GM23338 (cell line): ENCODE results near the gene CTNNA3. TPM values are rescaled to one million over a fixed set of nuclear protein-coding genes. Genes with fewer than 3 reads are reported as not detected.

ENCODE experiments used
- ATAC-seq: fragments of 200-7000 bp; cut with Tn5 transposase; 3 replicates; pipeline ENCODE4 v1.9.1; 2020
- DNase-seq: peaks from one replicate; pipeline ENCODE4 v3.0.0-alpha.2; 2015; ENCODE audit warnings: low spot score
- H2AFZ ChIP-seq: fragments of 200-600 bp; sonication (generic); 2 replicates; pipeline ENCODE4 v1.8.0; 2016; ENCODE audit warnings: antibody characterized with exemption, mild to moderate bottlenecking, moderate library complexity
- H3F3A ChIP-seq: fragments of 200-600 bp; sonication (generic); replicated peaks from 2 replicates; pipeline ENCODE4 v1.8.0; 2017; ENCODE audit warnings: antibody characterized with exemption, mixed run types, low read depth
- H3K27ac ChIP-seq: fragments of 200-600 bp; sonication (generic); 2 replicates; pipeline ENCODE4 v1.6.1; 2016; ENCODE audit warnings: low read depth
- H3K27me3 ChIP-seq: fragments of 200-600 bp; sonication (generic); 2 replicates; pipeline ENCODE4 v1.8.0; 2016; ENCODE audit warnings: mild to moderate bottlenecking, mixed run types, moderate library complexity; ENCODE audit not compliant: insufficient read depth
- H3K36me3 ChIP-seq: fragments of 200-600 bp; sonication (generic); 2 replicates; pipeline ENCODE4 v1.8.0; 2016; ENCODE audit warnings: mild to moderate bottlenecking; ENCODE audit not compliant: insufficient read depth
- H3K4me1 ChIP-seq: fragments of 200-600 bp; sonication (generic); 2 replicates; pipeline ENCODE4 v1.8.0; 2016; ENCODE audit warnings: mild to moderate bottlenecking, moderate library complexity; ENCODE audit not compliant: insufficient read depth
- H3K4me2 ChIP-seq: fragments of 200-600 bp; sonication (generic); 2 replicates; pipeline ENCODE4 v1.7.1; 2017; ENCODE audit warnings: mixed run types
- H3K4me3 ChIP-seq: fragments of 200-600 bp; sonication (generic); 2 replicates; pipeline ENCODE4 v1.6.1; 2016; ENCODE audit warnings: mixed run types
- H3K79me2 ChIP-seq: fragments of 200-600 bp; sonication (generic); replicated peaks from 2 replicates; pipeline ENCODE4 v1.8.0; 2017; ENCODE audit warnings: mild to moderate bottlenecking; ENCODE audit not compliant: insufficient read depth
- H3K9me2 ChIP-seq: fragments of 200-600 bp; sonication (generic); 2 replicates; pipeline ENCODE4 v1.8.0; 2017; ENCODE audit not compliant: insufficient read depth
- H4K20me1 ChIP-seq: fragments of 200-600 bp; sonication (generic); replicated peaks from 2 replicates; pipeline ENCODE4 v1.8.0; 2017; ENCODE audit warnings: mild to moderate bottlenecking; ENCODE audit not compliant: insufficient read depth
- H3K27ac Mint-ChIP-seq: 2 replicates; pipeline ENCODE4 v1.8.0; 2020; ENCODE audit warnings: inconsistent platforms, mild to moderate bottlenecking, moderate library complexity, mixed read lengths
- H3K27me3 Mint-ChIP-seq: 3 replicates; pipeline ENCODE4 v1.8.0; 2022; ENCODE audit warnings: low read depth, mild to moderate bottlenecking, moderate library complexity, mixed read lengths, inconsistent platforms; ENCODE audit not compliant: insufficient read depth, poor library complexity
- H3K36me3 Mint-ChIP-seq: 3 replicates; pipeline ENCODE4 v1.8.0; 2021; ENCODE audit warnings: low read depth, mild to moderate bottlenecking, inconsistent platforms, moderate library complexity, mixed read lengths
- H3K4me1 Mint-ChIP-seq: 3 replicates; pipeline ENCODE4 v1.8.0; 2020; ENCODE audit warnings: mild to moderate bottlenecking, inconsistent platforms, mixed read lengths
- H3K4me3 Mint-ChIP-seq: 3 replicates; pipeline ENCODE4 v1.8.0; 2021; ENCODE audit warnings: moderate library complexity, mild to moderate bottlenecking, inconsistent platforms, mixed read lengths
- H3K9me3 Mint-ChIP-seq: 3 replicates; pipeline ENCODE4 v1.8.0; 2020; ENCODE audit warnings: moderate library complexity, mild to moderate bottlenecking, inconsistent platforms, mixed read lengths
- CREB1 ChIP-seq: fragments of 250-450 bp; sonication (Bioruptor Pico); IDR thresholded peaks from 2 replicates; pipeline ENCODE4 v1.5.0; 2020; ENCODE audit warnings: low read depth, mild to moderate bottlenecking, moderate library complexity
- CTCF ChIP-seq, 2 experiments: fragments of 200-600 bp in 1 of 2; sonication (generic) in 1 of 2; conservative IDR thresholded peaks; 2 replicates each; pipeline versions ENCODE4 v1.5.1 to v1.6.1; 2016 to 2017; ENCODE audit warnings: antibody characterized with exemption in 2 of 2, low read depth in 2 of 2, mild to moderate bottlenecking in 2 of 2, moderate library complexity in 1 of 2
- EZH2 ChIP-seq: fragments of 200-600 bp; sonication (generic); IDR thresholded peaks from one replicate; pipeline ENCODE4 v1.8.0; 2017; ENCODE audit warnings: antibody characterized with exemption, mild to moderate bottlenecking, low read depth; ENCODE audit not compliant: unreplicated experiment
- EZH2phosphoT487 ChIP-seq: fragments of 200-600 bp; sonication (generic); IDR thresholded peaks from one replicate; pipeline ENCODE4 v1.8.1; 2018; ENCODE audit warnings: antibody characterized with exemption; ENCODE audit not compliant: unreplicated experiment
- JUNB ChIP-seq: IDR thresholded peaks from one replicate; pipeline ENCODE4 v1.6.1; 2016; ENCODE audit warnings: antibody characterized with exemption; ENCODE audit not compliant: unreplicated experiment
- NANOG ChIP-seq: IDR thresholded peaks from 2 replicates; pipeline ENCODE4 v1.6.1; 2016; ENCODE audit warnings: antibody characterized with exemption, borderline replicate concordance
- POLR2AphosphoS5 ChIP-seq: IDR thresholded peaks from 2 replicates; pipeline ENCODE4 v1.6.1; 2016; ENCODE audit warnings: antibody characterized with exemption, low read depth
- STAT1 ChIP-seq: IDR thresholded peaks from one replicate; pipeline ENCODE4 v1.6.1; 2016; ENCODE audit warnings: antibody characterized with exemption; ENCODE audit not compliant: unreplicated experiment
- ZNF114 ChIP-seq: fragments of 250-450 bp; sonication (Bioruptor Pico); IDR thresholded peaks from 2 replicates; pipeline ENCODE4 v1.5.0; 2020; ENCODE audit warnings: mild to moderate bottlenecking, moderate library complexity
- ZNF331 ChIP-seq: fragments of 250-450 bp; sonication (Bioruptor Pico); IDR thresholded peaks from 2 replicates; pipeline ENCODE4 v1.5.0; 2020; ENCODE audit warnings: low read depth, mild to moderate bottlenecking, moderate library complexity
- ZNF462 ChIP-seq: fragments of 250-450 bp; sonication (Bioruptor Pico); IDR thresholded peaks from 2 replicates; pipeline ENCODE4 v1.5.0; 2020; ENCODE audit warnings: mild to moderate bottlenecking, moderate library complexity
- polyA plus RNA-seq: library from polyadenylated mRNA; unstranded; fragments of >200 nt; fragmentation: Nextera tagmentation; extraction: Ambion mirVana; gene quantifications from 2 replicates; pipeline ENCODE4 v1.2.1, GENCODE V29; 2016
- total RNA-seq: library from RNA; depleted of rRNA; stranded (reverse); fragments of >200 nt; shearing (Covaris generic); gene quantifications from 2 replicates; pipeline ENCODE4 v1.2.3, GENCODE V29; 2014
- TF ChIP-seq, protein P1 (sequence below): IDR thresholded peaks from one replicate; pipeline ENCODE4 v1.6.1; 2018; ENCODE audit warnings: antibody characterized with exemption; ENCODE audit not compliant: unreplicated experiment
- TF ChIP-seq, protein P2 (sequence below): IDR thresholded peaks from 2 replicates; pipeline ENCODE4 v1.6.1; 2016; ENCODE audit warnings: antibody characterized with exemption

The CTNNA3 gene
- total and polyA plus RNA-seq, 2 experiments from 2014 or later: 0.71 to 3.3 TPM

DNA sequence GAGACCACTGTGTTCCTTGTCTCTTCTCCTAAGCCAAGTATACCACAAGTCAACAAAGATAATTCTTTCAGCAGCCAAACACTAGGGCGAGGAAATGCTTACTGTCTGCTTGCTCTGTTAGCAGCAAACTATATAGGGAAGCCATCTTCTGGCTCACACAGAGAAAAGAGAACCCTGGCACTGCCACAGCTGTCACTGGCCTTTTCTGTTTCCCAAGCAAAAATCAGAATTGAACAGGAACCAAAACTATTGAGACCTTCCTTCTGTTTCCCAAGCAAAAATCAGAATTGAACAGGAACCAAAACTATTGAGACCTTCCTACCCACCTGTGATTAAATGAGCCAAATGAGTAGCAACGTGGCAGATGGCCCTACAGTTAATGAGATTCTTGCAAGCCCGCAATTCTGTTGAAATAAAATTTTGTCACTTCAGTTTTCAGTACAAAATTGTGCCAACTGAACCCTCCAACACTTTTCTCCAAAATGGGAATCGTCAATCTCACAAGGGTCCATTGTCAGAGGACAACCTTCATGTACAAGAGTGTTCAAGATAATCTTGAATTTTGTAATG, 715.7 kb downstream of the CTNNA3 start:
- H3K4me3 ChIP-seq: no peak overlapping the region
- no peak overlapping the region for H2AFZ ChIP-seq
- no peaks in the 10 kb centered on the region for H3K27me3 ChIP-seq
- Mint-ChIP-seq H3K27me3 (no peaks in the 10 kb centered on the region), H3K9me3 (no peaks in the 10 kb centered on the region), H3K27ac (no peak overlapping the region), H3K4me3 (no peak overlapping the region), H3K36me3 (no peaks in the 10 kb centered on the region), H3K4me1 (no peaks in the 10 kb centered on the region)
- ATAC-seq (no peak), DNase-seq (no peak)
- H3F3A ChIP-seq: no peaks in the 10 kb centered on the region
- no peaks in the 10 kb centered on the region for H3K9me2 ChIP-seq
- H3K4me2 ChIP-seq: no peak overlapping the region
- TF ChIP-seq EZH2phosphoT487 (no peak), NANOG (no peak), ZNF462 (no peak), CTCF (conservative IDR thresholded peaks at IDR 0.05; ENCODE audit: low read depth in 2 of 2) (no peak), CREB1 (CRISPR knock-in tag) (no peak), ZNF331 (CRISPR knock-in tag) (no peak), JUNB (no peak), STAT1 (no peak), ZNF114 (no peak), EZH2 (no peak), POLR2AphosphoS5 (no peak)
- TF ChIP-seq, protein P1, sequence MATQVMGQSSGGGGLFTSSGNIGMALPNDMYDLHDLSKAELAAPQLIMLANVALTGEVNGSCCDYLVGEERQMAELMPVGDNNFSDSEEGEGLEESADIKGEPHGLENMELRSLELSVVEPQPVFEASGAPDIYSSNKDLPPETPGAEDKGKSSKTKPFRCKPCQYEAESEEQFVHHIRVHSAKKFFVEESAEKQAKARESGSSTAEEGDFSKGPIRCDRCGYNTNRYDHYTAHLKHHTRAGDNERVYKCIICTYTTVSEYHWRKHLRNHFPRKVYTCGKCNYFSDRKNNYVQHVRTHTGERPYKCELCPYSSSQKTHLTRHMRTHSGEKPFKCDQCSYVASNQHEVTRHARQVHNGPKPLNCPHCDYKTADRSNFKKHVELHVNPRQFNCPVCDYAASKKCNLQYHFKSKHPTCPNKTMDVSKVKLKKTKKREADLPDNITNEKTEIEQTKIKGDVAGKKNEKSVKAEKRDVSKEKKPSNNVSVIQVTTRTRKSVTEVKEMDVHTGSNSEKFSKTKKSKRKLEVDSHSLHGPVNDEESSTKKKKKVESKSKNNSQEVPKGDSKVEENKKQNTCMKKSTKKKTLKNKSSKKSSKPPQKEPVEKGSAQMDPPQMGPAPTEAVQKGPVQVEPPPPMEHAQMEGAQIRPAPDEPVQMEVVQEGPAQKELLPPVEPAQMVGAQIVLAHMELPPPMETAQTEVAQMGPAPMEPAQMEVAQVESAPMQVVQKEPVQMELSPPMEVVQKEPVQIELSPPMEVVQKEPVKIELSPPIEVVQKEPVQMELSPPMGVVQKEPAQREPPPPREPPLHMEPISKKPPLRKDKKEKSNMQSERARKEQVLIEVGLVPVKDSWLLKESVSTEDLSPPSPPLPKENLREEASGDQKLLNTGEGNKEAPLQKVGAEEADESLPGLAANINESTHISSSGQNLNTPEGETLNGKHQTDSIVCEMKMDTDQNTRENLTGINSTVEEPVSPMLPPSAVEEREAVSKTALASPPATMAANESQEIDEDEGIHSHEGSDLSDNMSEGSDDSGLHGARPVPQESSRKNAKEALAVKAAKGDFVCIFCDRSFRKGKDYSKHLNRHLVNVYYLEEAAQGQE: no peak
- TF ChIP-seq, protein P2, sequence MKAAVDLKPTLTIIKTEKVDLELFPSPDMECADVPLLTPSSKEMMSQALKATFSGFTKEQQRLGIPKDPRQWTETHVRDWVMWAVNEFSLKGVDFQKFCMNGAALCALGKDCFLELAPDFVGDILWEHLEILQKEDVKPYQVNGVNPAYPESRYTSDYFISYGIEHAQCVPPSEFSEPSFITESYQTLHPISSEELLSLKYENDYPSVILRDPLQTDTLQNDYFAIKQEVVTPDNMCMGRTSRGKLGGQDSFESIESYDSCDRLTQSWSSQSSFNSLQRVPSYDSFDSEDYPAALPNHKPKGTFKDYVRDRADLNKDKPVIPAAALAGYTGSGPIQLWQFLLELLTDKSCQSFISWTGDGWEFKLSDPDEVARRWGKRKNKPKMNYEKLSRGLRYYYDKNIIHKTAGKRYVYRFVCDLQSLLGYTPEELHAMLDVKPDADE: no peak
- H3K79me2 ChIP-seq: no peaks in the 10 kb centered on the region
- H4K20me1 ChIP-seq: no peaks in the 10 kb centered on the region
- no peaks in the 10 kb centered on the region for H3K36me3 ChIP-seq
- H3K4me1 ChIP-seq: no peaks in the 10 kb centered on the region
- no peak overlapping the region for H3K27ac ChIP-seq
